A549 (cell line): Measurements from ENCODE around the gene CACNA1F. TPM values are rescaled to one million over a fixed set of nuclear protein-coding genes. Genes with fewer than 3 reads are reported as not detected.

Experiments
- ATAC-seq, 2 experiments: fragments of 200-7000 bp in 1 of 2; fragments of >200 bp in 1 of 2; cut with Nextera tagmentation in 1 of 2; cut with Tn5 transposase in 1 of 2; 3 replicates each; pipeline versions ENCODE4 v1.8.0 to v1.9.1; 2018 to 2020; ENCODE audit warnings: mild to moderate bottlenecking in 1 of 2, moderate library complexity in 1 of 2
- CTCF ChIA-PET: fragments of 300-600 bp; sonication (Branson Sonifier 250); formaldehyde crosslinking; extraction: SDS; loops from one replicate; lab custom pipeline; 2021; ENCODE audit warnings: antibody characterized with exemption, inconsistent platforms; lab: Yijun Ruan, JAX
- POLR2A ChIA-PET: fragments of 350-600 bp; formaldehyde crosslinking; extraction: SDS; loops from one replicate; lab custom pipeline; 2021; ENCODE audit warnings: antibody characterized with exemption, inconsistent platforms; lab: Yijun Ruan, JAX
- DNase-seq, 2 experiments: peaks; one replicate each; pipeline versions ENCODE4 v3.0.0 to v3.0.0-alpha.2; 2011 to 2016; ENCODE audit warnings: low read depth in 1 of 2, low spot score in 1 of 2
- FAIRE-seq: peaks from 2 replicates; lab custom pipeline; 2011; peaks lifted over from hg19 to GRCh38; lab: Jason Lieb, UNC
- H3K27ac ChIP-seq, 2 experiments: fragments of >200 bp; sonication (Bioruptor Twin); formaldehyde crosslinking; 3 replicates each; pipeline ENCODE4 v1.5.1; 2016 to 2017
- H3K4me1 ChIP-seq: fragments of >200 bp; sonication (Bioruptor Twin); formaldehyde crosslinking; 3 replicates; pipeline ENCODE4 v1.6.1; 2016
- H3K4me2 ChIP-seq: fragments of >200 bp; sonication (Bioruptor Twin); formaldehyde crosslinking; 3 replicates; pipeline ENCODE4 v1.6.1; 2016
- H3K4me3 ChIP-seq: fragments of >200 bp; sonication (Bioruptor Twin); formaldehyde crosslinking; 3 replicates; pipeline ENCODE4 v1.5.1; 2016
- H3K9me3 ChIP-seq: fragments of >200 bp; sonication (Bioruptor Twin); formaldehyde crosslinking; 3 replicates; pipeline ENCODE4 v1.6.1; 2016
- CBX2 ChIP-seq: fragments of 200-600 bp; sonication (generic); IDR thresholded peaks from 2 replicates; pipeline ENCODE4 v1.6.1; 2016; ENCODE audit warnings: low read depth, mild to moderate bottlenecking, borderline replicate concordance
- CBX8 ChIP-seq: fragments of 200-600 bp; sonication (generic); IDR thresholded peaks from 2 replicates; pipeline ENCODE4 v1.6.1; 2016
- CEBPB ChIP-seq, 2 experiments: fragments of >200 bp in 1 of 2; sonication (Bioruptor Twin) in 1 of 2; formaldehyde crosslinking in 1 of 2; IDR thresholded peaks; 2 replicates each; pipeline ENCODE4 v1.6.1; 2012 to 2016
- CHD4 ChIP-seq: fragments of 200-600 bp; sonication (generic); IDR thresholded peaks from 2 replicates; pipeline ENCODE4 v1.6.1; 2016; ENCODE audit warnings: antibody characterized with exemption, mild to moderate bottlenecking, borderline replicate concordance
- EHMT2 ChIP-seq: fragments of 200-600 bp; sonication (generic); IDR thresholded peaks from 2 replicates; pipeline ENCODE4 v1.6.1; 2016; ENCODE audit warnings: antibody characterized with exemption, low read depth, mild to moderate bottlenecking, moderate library complexity
- FOSL2 ChIP-seq, 2 experiments: fragments of 450-650 bp in 1 of 2; fragments of >200 bp in 1 of 2; sonication (Bioruptor Twin) in 1 of 2; formaldehyde crosslinking; IDR thresholded peaks; 2 replicates each; pipeline versions ENCODE4 v1.5.0 to v1.6.1; 2016 to 2020; ENCODE audit warnings: mild to moderate bottlenecking in 1 of 2, moderate library complexity in 1 of 2
- GATA3 ChIP-seq: IDR thresholded peaks from 2 replicates; pipeline ENCODE4 v1.6.1; 2012; ENCODE audit warnings: borderline replicate concordance
- JUN ChIP-seq, 2 experiments: fragments of >200 bp; sonication (Bioruptor Twin); formaldehyde crosslinking; IDR thresholded peaks; 2 replicates in 1 of 2; 3 replicates in 1 of 2; pipeline ENCODE4 v1.6.1; 2016 to 2017
- MAZ ChIP-seq: fragments of 150-350 bp; IDR thresholded peaks from 2 replicates; pipeline ENCODE4 v1.6.1; 2014; ENCODE audit warnings: antibody characterized with exemption, low read depth, low read length, borderline replicate concordance
- POLR2A ChIP-seq: IDR thresholded peaks from 2 replicates; pipeline ENCODE4 v1.6.1; 2012; ENCODE audit warnings: mild to moderate bottlenecking, low read length
- POLR2AphosphoS2 ChIP-seq: conservative IDR thresholded peaks from 2 replicates; pipeline ENCODE4 v1.6.1; 2012; ENCODE audit warnings: low read length, improper control_type of control experiment, inconsistent platforms
- RAD21 ChIP-seq, 2 experiments: fragments of >200 bp in 1 of 2; sonication (Bioruptor Twin) in 1 of 2; formaldehyde crosslinking in 1 of 2; IDR thresholded peaks in 1 of 2; conservative IDR thresholded peaks in 1 of 2; 2 replicates in 1 of 2; 3 replicates in 1 of 2; pipeline ENCODE4 v1.6.1; 2012 to 2018; ENCODE audit warnings: inconsistent platforms in 1 of 2
- RCOR1 ChIP-seq: fragments of 150-350 bp; IDR thresholded peaks from 2 replicates; pipeline ENCODE4 v1.6.1; 2014; ENCODE audit warnings: antibody characterized with exemption, low read length, low read depth
- RFX5 ChIP-seq: fragments of 450-650 bp; IDR thresholded peaks from 2 replicates; pipeline ENCODE4 v1.7.1; 2014; ENCODE audit warnings: antibody characterized with exemption, mild to moderate bottlenecking, moderate library complexity
- ZSCAN20 ChIP-seq: fragments of 250-450 bp; sonication (Bioruptor Pico); IDR thresholded peaks from 2 replicates; pipeline ENCODE4 v1.8.0; 2022; ENCODE audit warnings: mild to moderate bottlenecking, moderate library complexity
- WGBS: methylation state at CpG from one replicate; pipeline ENCODE4 v1.1.6; 2017; ENCODE audit errors: missing lambda C conversion rate; 5-methylcytosine and 5-hydroxymethylcytosine counted together
- polyA plus RNA-seq, 4 experiments: library from polyadenylated mRNA; depleted of rRNA in 3 of 4; stranded (reverse); fragments of >200 nt; fragmentation: RNase III in 1 of 4; extraction: RNeasy Plus Mini Kit Qiagen cat#74134 plus additional on column Dnase treatment in 1 of 4; gene quantifications; 2 replicates in 3 of 4; 3 replicates in 1 of 4; pipeline ENCODE4 v1.2.3, GENCODE V29; 2011 to 2017
- TF ChIP-seq, protein P1 (sequence below): fragments of 250-450 bp; sonication (Bioruptor Pico); IDR thresholded peaks from 2 replicates; pipeline ENCODE4 v1.5.0; 2021; ENCODE audit warnings: mild to moderate bottlenecking, moderate library complexity, borderline replicate concordance
- TF ChIP-seq, protein P2 (sequence below): fragments of 250-450 bp; sonication (Bioruptor Pico); IDR thresholded peaks from 2 replicates; pipeline ENCODE4 v1.5.0; 2020; ENCODE audit warnings: low read depth, mild to moderate bottlenecking, moderate library complexity

CACNA1F gene
- polyA plus RNA-seq, 2 of the 4 experiments (the other 2 are of a cell fraction): not detected

DNA sequence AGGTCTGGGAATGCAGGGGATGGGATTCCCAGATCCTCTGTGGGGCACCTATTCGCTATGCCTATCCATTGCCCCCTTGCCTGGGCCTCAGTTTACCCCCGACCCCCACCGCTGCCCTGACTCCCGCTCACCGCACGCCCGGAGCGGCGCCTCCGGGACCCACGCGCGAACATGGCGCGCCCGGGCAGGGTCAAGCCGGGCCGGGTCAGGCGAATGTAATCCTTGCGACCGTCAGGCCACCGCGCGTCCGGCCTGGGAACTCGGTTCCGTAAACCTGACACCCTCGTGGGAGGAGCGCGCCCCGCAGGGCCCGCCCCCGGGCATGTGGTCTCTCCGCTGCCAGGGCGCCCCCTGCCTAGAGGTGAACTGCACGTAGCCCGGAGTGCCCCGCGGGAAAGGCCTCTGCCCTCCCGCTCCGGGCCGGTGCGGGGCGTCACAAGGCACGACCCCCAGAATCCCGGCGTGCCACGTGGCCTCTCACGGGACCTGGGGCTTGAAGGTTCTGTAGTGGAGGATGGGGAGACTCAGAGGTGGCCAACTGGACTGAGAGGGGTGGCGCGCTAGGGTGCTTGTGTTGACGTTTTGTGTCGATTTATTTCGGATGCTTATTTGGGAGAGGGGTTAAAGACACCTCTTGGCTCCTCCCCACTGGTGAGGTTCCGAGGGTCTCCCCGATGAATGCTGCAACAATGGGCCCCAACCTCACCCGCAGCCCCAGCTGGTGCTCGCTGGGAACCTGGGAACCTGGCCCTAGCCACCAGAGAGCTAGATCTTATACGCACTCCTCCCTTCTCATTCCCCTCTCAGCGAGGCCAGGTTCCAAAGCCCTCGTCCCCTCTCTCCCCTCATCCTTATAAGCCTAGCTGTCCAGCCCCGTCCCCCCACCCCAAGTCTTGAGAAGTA is 46.8 kb downstream of the CACNA1F start, which contains the start of gene PRICKLE3 (continued):
- no peak for TF ChIP-seq CBX8
- no peak for TF ChIP-seq POLR2AphosphoS2
- no peak for TF ChIP-seq EHMT2
- TF ChIP-seq, protein P1, sequence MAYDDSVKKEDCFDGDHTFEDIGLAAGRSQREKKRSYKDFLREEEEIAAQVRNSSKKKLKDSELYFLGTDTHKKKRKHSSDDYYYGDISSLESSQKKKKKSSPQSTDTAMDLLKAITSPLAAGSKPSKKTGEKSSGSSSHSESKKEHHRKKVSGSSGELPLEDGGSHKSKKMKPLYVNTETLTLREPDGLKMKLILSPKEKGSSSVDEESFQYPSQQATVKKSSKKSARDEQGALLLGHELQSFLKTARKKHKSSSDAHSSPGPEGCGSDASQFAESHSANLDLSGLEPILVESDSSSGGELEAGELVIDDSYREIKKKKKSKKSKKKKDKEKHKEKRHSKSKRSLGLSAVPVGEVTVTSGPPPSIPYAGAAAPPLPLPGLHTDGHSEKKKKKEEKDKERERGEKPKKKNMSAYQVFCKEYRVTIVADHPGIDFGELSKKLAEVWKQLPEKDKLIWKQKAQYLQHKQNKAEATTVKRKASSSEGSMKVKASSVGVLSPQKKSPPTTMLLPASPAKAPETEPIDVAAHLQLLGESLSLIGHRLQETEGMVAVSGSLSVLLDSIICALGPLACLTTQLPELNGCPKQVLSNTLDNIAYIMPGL (CRISPR knock-in tag): no peak
- no peak for TF ChIP-seq ZSCAN20 (CRISPR knock-in tag)
- no peak for TF ChIP-seq RCOR1
- TF ChIP-seq, protein P2, sequence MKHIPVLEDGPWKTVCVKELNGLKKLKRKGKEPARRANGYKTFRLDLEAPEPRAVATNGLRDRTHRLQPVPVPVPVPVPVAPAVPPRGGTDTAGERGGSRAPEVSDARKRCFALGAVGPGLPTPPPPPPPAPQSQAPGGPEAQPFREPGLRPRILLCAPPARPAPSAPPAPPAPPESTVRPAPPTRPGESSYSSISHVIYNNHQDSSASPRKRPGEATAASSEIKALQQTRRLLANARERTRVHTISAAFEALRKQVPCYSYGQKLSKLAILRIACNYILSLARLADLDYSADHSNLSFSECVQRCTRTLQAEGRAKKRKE: no peak
- no peak for TF ChIP-seq MAZ
- TF ChIP-seq GATA3: no peak
- TF ChIP-seq POLR2A: peak; percentile 56
- TF ChIP-seq RAD21 (conservative IDR thresholded peaks at IDR 0.05 in 1 of 2, IDR thresholded peaks at IDR 0.05 in 1 of 2): peak; percentile 26 to 44; a peak in 3 of 5 replicates
- TF ChIP-seq CHD4: no peak
- no peak for TF ChIP-seq CEBPB (IDR thresholded peaks at IDR 0.05)
- no peak for TF ChIP-seq RFX5
- no peak for TF ChIP-seq CBX2

DNA sequence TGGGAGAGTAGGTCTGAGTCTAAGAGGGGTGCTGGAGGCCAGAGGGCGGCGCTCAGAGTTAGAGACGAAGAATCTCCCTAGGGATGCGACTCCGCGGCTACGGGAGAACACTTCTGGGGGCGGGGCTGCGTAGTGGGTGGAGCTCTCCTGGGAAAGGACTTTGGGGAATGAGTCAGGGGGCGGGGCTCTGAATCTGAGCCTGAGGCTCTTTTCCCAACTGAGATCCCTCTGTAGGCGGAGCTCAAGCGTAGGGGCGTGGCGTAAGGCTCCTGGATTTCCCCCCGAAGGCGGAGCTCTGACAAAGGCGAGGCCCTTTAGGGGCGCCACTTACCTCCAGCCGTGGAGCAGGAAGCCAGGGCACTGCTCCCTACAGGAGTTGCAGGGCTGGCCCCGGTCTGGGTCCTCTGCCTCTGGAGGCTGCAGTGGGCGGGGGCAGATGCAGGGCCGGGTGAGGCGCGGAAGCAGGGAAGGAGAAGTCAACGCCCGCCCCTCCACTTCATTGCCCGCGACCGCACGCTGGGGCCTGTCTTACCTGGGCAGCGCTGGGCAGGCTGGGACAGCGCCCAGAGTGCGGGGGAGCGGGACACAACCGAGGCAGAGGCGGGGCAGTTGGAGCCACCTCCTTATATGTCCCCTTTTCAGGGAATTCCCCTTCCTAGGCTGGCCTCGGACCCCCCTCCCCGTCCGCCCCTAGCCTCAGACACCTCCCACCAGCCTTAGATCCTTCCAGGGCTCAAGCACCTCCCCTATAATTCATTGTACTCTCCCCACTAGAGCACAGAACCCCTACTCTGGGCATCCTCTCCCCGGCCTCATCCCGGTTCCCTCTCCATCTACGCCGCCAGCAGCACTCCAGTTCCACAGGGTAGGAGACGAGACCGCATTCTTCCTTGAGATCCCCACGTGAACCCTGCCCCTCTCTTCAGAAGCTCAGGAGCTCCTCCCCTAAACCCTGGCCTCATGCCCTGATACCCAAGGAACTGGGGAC is 48.6 kb downstream of the CACNA1F start:
- peak; percentile 69 to 95 for DNase-seq
- H3K4me2 ChIP-seq: peak overlapping the region; percentile 99
- under 1% methylated on average over 18 of the region's 46 CpGs for WGBS
- ChIA-PET POLR2A (interaction anchor here (0.7 to 1.2 kb wide), 5 partner anchors 13 to 226 kb away, joined by 3 to 11 read pairs (median 5); partner anchors contain the start of genes GRIPAP1, PLP2 and PPP1R3F), CTCF (interaction anchor here (0.7 to 2.0 kb wide), 5 partner anchors 16 to 102 kb away, joined by 3 to 8 read pairs (median 3); no protein-coding TSS in a partner anchor)
- peak overlapping the region; percentile 63 for H3K4me3 ChIP-seq
- TF ChIP-seq RAD21 (conservative IDR thresholded peaks at IDR 0.05 in 1 of 2, IDR thresholded peaks at IDR 0.05 in 1 of 2): 0 out of 5 replicates have a peak, but pooled peaks of 1 of the 2 experiments have one; percentile 15
- TF ChIP-seq, protein P1 (CRISPR knock-in tag): no peak
- TF ChIP-seq JUN (IDR thresholded peaks at IDR 0.05): peak in 1 of 2 experiments; percentile 59; a peak in 1 of 5 replicates
- TF ChIP-seq FOSL2 (IDR thresholded peaks at IDR 0.05): no peak
- TF ChIP-seq FOSL2 (CRISPR knock-in tag; IDR thresholded peaks at IDR 0.05): peak; percentile 67
- TF ChIP-seq POLR2A: peak; percentile 62
- ATAC-seq: peak; percentile 71 to 87
- H3K9me3 ChIP-seq: no peaks in the 10 kb centered on the region
- FAIRE-seq: peak; percentile 100
- peak overlapping the region; percentile 84 to 100 for H3K27ac ChIP-seq
- peaks cover 27% of the 10 kb centered on the region for H3K4me1 ChIP-seq
